NCI-H82 (cell line): ENCODE results near the gene TDRD10.
A peak's percentile ranks its signal among the peaks of the same experiment; 100 is the strongest.
"Not testable (repeated sequence)": the region's sequence is repeated elsewhere in the genome, so short reads cannot be mapped to it uniquely, and the experiment has no call there.

Experiments
- DNase-seq: peaks from one replicate; lab custom pipeline; 2025; lab: John Stamatoyannopoulos, UW

The TDRD10 gene

DNA sequence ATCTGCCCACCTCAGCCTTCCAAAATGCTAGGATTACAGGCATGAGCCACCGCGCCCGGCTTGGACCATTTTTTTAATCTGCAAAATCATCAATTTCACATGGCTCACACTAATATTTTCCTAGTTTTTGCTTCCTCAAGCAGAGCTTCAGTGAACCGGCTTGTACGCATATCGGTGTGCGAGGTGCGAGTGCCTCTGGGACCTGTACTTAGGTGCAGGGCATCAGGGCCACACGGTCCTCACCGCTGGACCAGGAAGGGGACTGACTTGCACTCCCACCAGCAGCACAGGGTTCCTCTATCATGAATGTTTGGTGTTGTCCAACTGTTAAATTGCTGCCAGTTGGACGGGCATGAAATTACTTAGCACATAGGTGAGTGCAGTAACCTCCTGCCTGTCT, 15.6 kb downstream of the TDRD10 start:
- no peak for DNase-seq

DNA sequence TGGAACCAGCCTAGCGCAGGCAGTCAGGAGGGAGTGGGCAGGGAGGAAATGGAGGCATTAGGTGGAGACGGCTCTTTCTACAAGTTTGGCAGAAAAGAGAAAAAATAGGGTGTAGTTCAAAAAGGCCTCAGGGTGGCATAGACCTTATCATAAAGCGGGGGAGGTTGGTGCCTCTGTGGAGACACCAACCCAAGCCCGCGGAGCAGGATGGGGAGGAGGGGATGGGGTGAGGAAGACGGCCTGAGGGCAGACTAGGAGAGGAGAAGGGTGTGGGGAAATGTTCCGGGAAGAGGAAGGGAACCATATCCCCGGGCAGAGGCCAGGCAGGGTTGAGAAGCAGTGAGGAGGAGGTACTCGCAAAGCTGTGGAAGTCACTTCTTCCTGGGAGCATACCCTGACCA, 17.6 kb downstream of the TDRD10 start:
- no peak for DNase-seq

GRCh38 chr1:154520333-154520732, 18.3 kb downstream of the TDRD10 start:
- no peak for DNase-seq

DNA sequence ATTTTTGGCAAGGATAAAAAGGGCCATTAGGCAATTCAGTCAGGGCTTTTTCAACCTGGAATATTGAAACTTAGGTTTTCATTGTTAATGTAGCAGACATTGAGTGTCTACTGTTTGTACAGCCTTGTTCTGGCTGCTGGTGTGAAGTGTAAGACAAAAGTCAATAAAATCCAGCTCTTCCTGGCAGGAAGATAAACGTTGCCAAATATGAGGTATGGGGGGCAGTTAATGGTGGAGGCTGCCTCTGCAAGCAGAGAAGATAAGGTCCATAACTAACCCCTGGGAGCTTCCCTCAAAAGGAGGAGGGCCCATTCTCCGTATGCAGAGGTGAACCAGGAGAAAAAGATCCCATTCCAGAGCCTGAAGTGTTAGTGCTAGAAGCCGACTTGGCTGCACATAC, 19.7 kb downstream of the TDRD10 start:
- no peak for DNase-seq

GRCh38 chr1:154524881-154525280, 22.9 kb downstream of the TDRD10 start:
- DNase-seq = no peak

DNA sequence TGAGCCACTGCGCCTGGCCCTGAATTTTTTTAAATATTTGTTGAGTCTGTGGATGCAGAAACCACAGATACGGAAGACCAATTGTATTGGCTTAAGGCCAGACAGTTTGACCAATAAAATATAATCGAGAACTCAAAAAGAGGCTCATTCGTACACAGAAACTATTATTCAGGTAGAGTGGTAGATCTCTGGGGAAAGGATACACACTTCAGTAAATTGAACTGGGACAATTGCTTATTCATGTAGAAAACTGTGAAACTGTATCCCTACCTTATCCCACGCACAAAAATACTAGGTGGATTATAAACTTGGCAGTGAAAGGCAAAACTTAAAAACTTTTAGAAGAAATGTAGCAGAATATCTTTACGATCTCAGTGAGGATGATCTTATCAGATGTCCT, 25.2 kb downstream of the TDRD10 start:
- no peak for DNase-seq

DNA sequence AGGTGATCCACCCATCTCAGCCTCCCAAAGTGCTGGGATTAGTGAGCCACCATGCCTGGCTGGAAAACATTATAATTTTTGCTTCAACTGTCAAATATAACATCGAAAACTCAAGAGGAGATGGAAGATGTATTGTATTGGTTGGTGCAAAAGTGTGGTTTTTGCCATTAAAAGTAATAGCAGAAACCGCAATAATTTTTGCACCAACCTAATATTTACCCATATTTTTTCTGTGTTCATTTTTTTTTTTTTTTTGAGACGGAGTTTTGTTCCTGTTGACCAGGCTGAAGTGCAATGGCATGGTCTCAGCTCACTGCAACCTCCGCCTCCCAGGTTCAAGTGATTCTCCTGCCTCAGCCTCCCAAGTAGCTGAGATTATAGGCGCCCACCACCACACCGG, 27.3 kb downstream of the TDRD10 start:
- no peak for DNase-seq

DNA sequence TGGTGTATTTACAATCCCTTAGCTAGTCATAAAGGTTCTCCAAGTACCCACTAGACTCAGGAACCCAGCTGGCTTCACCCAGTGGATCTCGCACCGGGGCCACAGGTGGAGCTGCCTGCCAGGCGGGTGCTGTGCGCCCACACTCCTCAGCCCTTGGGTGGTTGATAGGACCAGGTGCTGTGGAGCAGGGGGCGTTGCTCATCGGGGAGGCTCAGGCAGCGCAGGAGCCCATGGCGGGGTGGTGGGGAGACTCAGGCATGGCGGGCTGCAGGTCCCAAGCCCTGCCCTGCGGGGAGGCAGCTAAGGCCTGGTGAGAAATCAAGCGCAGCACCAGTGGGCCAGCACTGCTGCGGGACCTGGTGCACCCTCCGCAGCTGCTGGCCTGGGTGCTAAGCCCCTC, 29.9 kb downstream of the TDRD10 start:
- not testable (repeated sequence) for DNase-seq

GRCh38 chr1:154533952-154534844, 32.2 kb downstream of the TDRD10 start:
- peak; percentile 76 for DNase-seq

- no peak for DNase-seq
Observed at GRCh38 chr1:154536570-154536969, 34.6 kb downstream of the TDRD10 start.

- DNase-seq = no peak
Observed at GRCh38 chr1:154539486-154540483, 37.8 kb downstream of the TDRD10 start.

- DNase-seq = no peak
Observed at GRCh38 chr1:154541231-154541630, 39.2 kb downstream of the TDRD10 start.

GRCh38 chr1:154546264-154547063, 44.4 kb downstream of the TDRD10 start:
- peak; percentile 84 for DNase-seq

DNA sequence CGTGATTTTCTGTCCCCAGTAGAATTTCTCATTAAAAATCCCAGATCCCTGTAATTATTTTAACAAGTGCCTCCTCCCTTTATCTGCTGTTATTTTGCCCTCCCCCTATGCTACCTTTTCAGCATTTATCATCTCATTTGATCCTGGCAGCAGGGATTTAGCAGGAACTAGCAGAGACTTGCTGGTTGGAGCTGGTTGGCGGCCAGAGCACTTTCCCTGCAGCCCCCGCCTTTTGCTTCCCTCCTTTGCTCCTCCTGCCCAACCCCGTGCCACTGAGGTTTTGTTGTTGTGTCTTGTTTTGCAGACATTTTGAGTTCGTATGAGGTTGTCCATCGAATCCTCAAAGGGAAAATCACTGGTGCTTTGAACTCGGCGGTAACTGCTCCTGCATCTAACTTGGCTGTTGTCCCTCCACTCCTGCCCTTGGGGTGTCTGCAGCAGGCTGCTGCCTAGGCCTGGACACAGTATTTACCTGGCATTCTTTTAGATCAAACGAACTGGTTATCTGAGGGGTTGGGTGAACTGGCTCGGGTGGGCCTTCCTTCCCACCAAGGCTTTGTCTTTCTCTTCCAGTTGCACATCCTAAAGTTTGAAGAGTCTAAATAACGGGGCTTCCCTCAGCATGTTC, 45.2 kb downstream of the TDRD10 start:
- no peak for DNase-seq

DNA sequence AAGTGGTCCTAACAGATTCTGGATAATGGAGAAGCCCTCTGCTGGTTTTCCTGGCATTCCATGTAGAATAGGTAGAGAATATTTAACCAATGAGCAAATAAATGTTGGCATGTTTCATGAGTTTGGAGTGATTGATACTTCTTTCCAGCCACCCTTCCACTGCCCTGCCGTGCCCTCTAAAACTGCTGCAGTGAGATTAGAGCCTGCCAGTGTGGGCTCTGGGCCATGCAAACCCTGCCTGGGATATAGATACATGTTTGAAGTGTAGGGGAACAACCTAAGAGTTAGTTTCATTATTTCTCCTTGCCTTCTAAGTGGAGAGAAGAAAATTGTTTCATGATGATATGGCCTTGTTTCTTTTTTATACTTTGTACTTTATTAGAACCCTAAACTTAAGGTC, 46.0 kb downstream of the TDRD10 start:
- no peak for DNase-seq

DNA sequence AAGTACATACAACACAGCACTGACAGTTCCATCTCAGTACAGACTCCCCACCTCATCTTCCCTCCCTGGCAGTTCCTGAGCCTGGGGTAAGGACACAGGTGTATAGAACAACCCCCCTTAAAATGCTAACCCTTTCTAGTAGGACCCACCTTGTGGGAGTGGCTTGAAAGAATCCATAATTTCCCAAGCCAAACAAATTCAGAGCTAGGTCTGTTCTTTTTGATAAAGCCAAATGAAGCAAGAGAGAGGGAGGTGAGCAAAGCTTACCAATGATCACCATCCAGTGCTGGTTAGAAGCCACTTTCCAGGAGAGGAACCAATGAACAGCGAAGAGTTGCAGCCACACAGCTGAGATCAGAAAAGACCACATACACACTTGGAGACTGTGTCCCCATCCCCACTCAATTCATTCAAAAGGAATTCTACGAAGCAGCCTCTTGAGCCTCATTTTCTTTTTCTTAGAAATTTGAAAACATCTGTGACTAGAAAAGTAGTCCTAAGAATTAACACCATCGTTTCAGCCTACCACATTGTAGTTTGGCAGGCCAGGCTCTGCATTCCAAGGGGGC, 47.3 kb downstream of the TDRD10 start:
- DNase-seq = no peak

GRCh38 chr1:154550070-154550469, 48.1 kb downstream of the TDRD10 start:
- DNase-seq = no peak

DNA sequence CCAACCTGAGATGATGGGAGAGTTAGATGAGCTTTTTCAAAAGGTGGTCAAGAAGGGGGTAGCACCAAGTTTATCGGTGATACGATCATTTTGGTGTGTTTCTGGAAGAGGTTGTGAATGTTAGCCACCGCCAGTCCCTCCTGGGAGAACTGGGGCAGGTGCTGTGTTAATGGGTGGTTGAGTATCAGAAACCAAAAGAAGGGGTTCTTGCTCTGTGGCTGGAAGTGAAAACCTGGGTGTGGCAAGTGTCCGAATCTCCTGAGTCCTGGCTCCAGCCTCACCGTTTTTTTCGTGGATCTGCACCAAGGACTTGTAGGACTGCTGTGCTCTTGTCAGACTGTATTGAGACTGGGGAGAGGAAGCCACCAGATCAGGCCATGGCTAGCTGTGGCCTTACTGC, 48.6 kb downstream of the TDRD10 start:
- DNase-seq = no peak

- no peak for DNase-seq
Observed at GRCh38 chr1:154551474-154551873, 49.5 kb downstream of the TDRD10 start.

- no peak for DNase-seq
Observed at GRCh38 chr1:154552036-154552435, 50.0 kb downstream of the TDRD10 start.
